NCI-H1436 treated with DMSO at 0.1 percent for 48 hours (cell line): Measurements from ENCODE around the gene THSD7B.
"Not testable (repeated sequence)": the region's sequence is repeated elsewhere in the genome, so short reads cannot be mapped to it uniquely, and the experiment has no call there.

Source experiments
- DNase-seq: peaks from one replicate; lab custom pipeline; 2025; lab: John Stamatoyannopoulos, UW

The THSD7B gene

DNA sequence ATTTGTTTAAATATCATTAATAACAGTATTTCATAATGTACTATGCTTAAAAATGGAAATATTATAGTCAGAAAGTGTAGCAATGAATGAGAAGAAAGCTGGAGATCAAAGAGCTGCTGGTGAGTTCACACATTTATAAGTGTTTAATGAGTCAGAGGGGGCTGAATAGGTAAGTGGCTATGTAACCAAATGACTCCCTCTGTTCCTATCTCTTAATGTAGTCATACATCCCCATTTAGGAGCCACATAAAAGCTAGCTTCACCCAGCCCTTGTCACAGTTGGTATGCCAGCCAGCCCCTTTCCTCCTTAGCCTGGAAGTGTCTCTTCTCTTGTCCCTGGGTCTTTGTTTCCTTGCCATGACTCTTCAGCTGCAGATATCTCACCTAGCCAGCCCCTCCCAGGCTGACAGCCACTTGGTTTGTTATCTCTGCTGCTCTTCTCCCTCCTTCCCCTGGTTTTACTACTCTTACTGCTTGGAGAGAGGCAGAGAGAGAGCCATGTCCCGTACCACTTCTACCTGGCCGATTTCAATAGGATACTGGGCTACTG lies 760.4 kb downstream of the THSD7B start:
- DNase-seq = no peak

DNA sequence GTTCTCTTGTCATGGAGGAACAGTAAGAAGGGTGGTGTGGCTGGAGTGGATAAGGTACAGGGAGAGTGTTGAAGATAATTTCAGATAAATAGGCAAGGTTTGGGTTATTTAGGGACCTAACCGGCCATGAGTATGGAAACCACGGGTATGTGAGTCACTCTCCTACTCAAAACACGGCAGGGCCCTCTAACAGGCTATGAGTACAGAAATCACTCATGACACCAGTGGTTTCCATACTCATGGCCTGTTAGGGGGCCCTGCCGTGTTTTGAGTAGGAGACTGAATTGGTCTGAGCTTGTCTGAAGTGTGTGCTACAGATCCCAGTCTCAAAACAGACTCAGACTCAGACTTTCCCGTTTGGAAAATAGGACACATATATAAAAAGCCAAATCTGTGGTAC lies 770.6 kb downstream of the THSD7B start:
- no peak for DNase-seq

DNA sequence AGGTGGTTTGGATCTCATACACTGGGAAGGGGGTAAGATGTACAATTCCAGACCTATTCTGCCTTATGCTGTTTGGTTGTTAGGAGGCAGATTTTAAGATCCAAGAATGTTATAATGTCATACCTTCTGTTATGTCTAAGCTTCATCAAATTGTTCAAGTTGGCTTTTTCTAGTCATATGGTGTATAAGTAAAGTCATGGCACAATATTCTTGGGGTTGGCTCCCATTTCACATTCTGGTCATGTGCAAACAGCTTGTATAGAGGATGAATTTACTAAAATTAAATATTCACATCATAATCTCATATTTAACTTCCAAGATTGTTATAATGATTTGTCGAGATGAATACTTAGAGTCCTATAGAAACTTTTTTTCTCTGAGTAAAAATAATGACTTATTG lies 774.0 kb downstream of the THSD7B start:
- DNase-seq = no peak

DNA sequence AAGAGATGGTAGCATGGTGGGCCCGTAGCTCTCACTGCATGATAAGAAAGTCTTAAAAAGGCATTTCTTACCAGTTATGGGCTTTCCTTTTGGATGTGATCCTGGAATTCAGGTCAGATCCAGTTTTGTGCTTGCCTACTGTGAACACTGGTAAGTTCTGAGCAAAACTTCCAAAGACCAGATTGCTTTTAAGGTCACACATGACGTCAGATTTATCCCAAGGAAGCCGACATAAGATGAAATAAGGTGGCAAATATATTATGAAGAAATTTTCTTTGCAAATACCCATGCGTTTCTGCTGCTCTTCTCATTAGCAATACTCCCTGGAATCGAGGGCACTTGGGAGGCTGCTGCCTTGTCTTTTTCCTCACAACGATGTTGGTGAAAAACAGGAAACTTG lies 782.5 kb downstream of the THSD7B start:
- DNase-seq = no peak

DNA sequence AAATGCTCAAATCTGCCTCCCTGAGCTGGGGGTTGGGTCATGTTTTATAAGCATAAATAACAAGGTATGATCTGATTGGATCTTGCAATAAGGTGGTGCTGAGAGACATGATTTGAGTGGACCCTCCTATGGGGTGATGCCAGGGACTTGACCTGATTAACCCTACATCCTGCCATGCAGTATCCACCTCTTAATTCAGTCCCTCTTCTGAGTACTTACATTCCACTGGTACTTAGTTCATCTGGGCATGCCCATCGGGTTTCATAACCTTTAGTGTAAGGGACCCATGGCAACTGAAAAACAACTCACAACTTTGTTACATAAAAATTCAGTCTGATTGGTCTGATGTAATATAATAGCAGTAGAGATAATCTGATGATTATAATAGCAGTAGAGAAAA lies 801.0 kb downstream of the THSD7B start:
- no peak for DNase-seq

DNA sequence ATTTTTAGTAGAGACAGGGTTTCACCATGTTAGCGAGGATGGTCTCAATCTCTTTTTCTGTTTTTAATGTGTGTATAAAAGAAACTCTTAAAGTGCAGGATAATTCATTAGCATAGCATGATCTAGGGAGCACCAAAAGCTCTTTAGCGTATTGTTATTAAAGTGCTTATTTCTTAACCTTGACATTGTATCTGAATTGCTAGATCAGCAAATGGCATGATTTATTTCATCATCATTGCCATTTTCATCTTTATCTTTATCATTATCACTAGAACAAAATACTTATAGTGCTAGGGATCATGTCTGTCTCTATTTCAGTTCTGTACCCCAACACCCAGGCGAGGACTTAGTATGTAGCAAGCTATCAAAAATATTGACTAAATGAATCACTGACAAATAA lies 805.1 kb downstream of the THSD7B start:
- DNase-seq = no peak

DNA sequence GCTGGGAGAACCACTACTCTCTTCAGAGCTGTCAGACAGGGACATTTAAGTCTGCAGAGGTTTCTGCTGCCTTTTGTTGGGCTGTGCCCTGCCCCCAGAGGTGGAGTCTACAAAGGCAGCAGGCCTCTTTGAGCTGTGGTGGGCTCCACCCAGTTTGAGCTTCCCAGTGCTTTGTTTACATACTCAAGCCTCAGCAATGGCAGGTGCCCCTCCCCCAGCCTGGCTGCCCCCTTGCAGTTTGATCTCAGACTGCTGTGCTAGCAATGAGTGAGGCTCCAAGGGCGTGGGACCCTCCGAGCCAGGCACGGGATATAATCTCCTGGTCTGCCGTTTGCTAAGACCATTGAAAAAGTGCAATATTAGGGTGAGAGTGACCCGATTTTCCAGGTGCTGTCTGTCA lies 822.5 kb downstream of the THSD7B start:
- not testable (repeated sequence) for DNase-seq

DNA sequence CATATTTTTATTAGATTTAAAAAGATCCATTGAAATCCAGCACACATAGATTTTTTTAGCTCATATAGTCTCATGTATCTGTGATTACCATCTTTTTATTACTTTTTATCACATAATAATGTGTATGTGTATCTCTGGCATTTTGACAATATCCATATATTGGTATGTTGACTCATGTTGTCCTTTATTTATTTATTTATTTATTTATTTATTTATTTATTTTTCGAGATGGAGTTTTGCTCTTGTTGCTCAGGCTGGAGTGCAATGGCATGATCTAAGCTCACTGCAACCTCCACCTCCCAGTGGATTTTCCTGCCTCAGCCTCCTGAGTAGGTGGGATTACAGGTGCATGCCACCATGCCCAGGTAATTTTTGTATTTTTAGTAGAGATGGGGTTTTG lies 823.2 kb downstream of the THSD7B start:
- DNase-seq = not testable (repeated sequence)

DNA sequence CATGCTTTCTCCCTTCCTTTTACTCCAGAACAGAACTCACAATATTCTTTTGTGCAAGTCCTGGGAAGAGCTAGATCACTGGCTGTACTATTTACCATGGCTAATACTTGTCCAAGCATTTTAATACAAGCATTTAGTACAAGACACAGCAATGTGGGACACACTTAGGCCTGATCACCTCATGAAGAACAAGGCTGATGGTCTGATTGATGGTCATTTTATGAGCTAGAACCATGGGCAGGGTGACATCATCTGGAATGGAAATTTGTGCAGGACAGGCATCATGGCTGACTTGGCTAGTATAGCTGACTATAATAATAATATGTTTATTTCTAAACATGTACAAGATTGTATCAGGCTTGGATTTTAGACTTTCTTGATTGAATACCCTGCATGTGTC lies 824.8 kb downstream of the THSD7B start:
- no peak for DNase-seq

DNA sequence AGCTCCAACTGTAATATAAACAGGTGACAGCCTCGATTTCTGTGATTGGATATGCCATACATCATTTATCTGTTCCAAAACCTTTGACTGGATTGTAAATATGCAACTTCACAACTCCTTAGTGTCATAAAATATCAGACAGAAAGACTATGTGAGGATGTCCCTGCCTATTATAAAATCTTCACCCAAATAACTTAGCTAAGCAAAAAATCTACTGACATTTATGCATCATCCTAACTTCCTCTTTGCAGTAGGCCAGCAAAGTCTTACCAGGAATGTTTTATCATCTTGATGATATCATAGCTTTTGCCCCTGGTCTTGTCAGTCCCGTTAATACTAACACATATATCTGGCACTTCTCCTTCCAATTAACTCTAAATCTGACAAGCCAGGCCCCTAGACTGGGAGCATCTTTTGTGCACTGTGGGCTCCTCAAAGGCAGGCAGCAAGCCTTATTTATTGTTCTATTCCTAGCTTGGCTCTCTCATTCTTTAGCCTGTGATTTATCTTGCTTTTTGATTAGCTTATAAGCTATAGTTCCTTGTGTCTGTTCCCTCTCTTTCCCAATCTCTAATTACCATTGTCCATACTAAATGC lies 842.5 kb downstream of the THSD7B start:
- DNase-seq = no peak

DNA sequence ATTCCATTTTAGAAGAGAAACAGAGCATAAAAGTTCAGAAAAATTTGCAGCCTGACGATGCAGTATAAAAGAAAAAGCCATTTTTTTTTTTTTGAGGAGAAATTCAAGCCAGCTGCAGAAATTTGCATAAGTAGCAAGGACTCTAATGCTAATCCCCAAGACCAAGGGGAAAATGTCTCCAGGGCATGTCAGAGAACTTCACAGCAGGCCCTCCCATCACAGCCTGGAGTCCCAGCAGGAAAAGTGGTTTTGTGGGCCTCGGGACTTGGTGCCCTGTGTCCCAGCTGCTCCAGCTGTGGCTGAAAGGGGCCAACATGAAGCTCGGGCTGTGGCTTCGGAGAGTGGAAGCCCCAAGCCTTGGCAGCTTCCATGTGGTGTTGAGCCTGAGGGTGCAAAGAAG lies 873.6 kb downstream of the THSD7B start:
- no peak for DNase-seq

DNA sequence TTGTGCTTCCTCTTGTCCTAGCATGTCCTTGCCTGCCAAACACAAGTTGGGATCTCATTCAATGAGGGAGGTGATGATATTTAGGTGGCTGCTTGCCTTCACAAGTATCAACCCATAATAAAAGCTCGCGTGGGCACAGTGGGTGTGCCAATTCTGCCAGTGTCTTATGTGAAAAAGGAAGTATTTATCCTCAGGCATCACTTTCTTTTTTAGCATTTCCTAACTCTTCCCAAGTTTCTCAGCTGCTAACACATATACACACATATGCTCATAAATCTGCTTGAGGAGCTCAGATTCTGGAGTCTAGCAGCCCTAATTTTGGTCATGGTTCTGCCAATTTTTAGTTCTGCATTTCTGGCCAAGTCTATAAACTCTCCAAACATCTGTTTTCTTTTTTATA lies 879.4 kb downstream of the THSD7B start:
- DNase-seq = no peak

DNA sequence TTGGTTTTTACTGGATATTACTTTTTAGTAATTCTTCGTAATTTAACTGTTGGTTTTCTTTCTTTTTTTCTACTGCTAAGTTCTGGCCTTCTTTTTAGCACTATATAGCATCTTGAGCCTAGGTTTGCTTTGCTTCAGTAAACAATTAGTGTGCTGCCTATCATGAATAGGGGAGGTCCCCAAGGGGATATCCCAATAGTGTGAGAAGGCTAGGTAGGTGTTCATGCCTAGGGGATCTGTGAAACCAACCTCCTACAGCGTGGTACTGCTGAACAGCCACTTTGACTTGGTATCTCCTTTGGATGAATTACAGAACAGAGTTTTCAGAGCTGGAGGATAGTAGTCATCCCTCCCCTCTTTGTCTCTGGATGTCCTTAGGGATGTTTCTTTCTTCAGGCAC lies 888.7 kb downstream of the THSD7B start:
- no peak for DNase-seq

DNA sequence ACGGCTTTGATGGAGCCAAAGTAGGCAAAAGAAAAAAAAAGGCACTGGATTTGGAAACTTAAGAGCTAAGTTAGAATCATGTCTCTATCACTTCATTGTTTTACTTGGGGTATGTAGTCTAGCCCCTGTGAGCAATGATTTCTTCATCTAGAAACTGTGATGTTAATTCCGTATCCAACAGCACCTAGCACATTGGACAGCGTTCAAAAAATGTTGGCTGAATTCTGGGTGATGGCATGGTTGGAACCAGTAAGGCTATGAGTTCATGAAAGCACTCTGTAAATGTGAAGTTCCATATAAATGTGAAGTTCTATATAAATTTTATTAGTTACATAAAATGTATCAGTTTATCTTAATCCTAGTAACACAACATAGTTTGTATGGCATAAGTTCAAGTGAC lies 890.5 kb downstream of the THSD7B start:
- no peak for DNase-seq

DNA sequence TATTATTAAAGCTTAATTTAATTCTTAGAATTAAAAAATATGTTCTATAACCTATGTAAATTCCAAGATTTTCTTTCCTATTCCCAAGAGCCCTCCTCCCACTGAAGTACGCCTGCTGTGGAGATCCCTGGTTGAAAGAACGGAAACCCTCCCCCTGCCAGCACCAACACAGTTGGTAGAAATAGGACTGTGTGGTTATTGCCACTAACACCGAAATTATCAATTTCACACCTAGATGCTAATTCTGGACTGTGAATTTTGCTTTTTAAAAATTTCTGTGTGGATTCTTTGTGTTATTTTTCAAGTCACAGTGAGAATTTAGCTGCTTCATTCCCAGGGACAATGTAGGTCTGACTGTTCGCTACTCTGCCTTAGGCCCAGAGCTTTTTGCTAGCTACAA lies 893.1 kb downstream of the THSD7B start:
- no peak for DNase-seq

DNA sequence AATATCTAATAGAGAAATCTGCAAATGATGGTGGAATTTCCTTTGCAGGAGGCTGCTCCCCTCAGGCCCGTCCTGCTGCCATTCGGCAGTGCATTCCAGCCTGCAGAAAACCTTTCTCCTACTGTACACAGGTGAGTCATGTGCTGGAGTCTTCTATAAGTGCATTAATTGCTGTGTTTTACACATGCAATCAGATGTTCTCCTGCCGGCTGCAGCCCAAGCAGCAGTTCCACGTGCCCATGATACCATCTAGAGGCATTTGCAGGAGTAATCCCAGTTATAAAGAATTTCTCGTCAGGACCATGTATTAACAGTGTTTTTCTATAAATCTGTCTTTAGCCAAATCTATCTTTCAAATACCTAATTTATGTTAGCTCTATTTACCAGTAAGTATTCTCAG lies 894.3 kb downstream of the THSD7B start:
- no peak for DNase-seq

DNA sequence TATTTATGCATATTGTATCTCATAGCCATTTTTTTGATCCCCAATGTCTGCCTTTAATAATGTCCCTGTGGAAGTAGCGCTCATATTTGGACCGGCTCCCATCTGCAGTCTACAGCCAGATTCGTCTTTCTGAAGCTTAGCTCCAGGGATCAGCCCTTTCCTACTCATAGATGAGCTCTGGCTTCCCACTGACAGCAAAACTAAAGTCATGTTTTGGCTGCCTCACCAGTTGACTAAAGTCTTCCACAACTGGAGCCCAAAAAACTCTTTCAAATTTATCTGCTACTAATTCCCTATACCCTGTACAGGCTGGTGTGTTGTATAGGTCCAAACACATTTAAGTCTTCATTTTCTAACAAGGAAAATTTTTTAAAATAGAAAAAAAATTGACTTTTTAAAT lies 904.8 kb downstream of the THSD7B start:
- DNase-seq = no peak

DNA sequence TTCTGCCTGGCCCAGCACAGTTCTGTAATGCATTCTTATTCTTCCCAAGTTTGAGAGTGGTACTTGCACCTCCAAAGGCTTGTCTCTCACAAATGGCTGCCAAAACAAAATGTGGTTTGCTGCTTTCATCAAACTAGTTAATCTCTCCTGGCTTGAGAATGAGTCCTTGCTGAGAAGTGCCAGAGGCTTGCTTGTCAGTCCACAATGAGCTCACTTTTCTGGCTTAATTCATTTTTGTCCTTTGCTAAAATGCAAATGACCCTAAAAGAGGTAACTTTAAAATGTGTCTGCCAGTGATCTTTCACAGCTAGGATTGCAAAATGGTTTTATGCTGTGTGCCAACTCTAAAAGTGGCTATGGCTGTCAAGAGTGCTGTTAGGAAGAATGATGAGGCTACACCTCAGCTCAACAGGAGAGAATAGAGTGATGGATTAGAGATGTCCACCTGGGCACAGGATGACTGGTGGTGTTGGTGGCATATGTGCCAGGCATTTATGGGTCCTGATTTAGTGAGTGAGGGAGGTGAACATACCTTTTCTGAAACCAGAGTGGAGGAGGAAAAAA lies 907.7 kb downstream of the THSD7B start:
- DNase-seq = no peak

DNA sequence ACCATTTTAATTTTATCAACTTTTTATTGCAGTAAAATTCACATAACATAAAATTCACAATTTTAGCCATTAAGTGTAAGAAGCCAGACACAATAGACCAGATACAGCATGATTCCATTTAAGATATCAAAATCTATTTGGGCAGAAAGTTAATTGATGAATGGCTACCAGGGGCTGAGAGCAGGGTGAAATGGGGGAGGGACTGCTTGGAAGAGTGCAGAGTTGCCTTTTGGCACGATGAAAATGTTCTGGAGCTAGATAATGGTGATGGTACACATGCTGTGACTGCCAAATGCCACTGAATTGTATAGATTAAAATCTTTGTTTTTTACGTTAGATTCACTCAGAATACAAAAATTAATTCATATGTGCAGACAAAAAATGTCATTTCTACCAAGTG lies 909.6 kb downstream of the THSD7B start:
- no peak for DNase-seq

DNA sequence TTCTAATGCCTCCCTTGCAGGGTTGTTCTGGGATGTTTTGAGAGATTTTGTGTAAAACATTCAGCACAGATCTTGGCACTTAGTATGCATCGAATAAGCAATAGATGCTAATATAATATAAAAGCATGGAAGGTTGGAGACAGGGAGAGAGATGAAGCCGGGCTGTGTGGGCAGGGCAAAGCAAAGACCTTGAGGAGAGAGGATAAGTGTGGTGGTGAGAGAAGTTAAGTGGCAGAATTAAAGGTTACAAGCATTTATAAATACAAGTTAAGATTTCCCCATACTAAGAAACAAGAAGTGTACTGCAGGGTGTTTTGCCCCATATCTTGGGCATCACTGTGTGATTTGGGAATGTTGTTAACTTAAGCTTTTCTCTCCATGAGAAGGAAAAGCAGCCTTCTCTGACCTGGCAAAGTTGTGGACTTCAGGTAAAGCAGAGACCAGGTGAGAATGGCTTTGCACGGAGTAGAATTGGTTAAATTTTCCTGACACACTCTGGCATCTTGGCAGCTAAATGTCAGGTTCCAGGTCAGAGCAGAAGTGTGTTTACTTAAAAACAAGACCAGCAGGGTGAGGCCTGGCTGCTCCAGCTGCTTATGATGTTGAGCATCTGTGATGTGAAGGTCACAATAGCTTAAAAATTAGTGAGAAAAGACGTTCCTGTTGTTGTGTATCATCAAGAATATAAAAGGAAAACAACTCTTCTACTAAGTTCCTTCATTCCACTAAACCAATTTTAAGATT lies 910.4 kb downstream of the THSD7B start:
- DNase-seq = no peak

DNA sequence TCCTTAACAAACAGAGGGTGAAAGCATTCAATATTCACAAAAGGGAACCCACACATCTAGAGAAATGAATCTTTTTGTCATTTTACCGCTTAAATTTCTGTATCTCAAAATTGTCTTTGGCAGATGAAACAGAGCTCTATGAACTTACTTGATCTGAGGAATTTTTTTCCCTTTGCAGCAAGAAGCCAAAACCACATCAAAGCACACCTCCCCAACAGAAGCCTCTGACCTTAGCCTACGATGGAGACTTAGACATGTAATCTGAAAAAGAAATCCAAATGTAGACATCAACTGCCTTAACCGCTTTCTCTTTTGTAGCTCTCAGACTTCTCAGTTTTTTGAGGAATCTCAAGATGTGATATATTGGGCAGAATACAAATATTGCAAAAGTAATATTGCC lies 911.0 kb downstream of the THSD7B start:
- DNase-seq = no peak

DNA sequence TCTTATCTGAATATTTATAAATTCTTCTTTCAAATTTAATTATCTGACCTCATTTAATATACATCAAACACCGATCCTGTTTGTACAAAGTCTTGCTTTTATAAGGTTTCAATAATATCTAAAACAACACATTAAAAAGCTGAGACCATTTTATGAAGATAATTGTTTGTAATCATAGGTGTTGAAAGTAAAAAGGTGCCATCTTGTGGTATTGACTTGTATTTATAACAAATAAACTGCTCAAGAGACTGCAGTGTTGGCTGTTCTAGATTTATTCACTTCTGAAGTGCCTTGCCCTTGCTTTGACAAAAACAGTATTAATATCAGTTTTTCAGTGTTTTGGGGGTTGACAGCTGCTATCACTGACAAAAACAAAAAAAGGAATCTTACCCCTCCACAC lies 912.1 kb downstream of the THSD7B start:
- DNase-seq = no peak

DNA sequence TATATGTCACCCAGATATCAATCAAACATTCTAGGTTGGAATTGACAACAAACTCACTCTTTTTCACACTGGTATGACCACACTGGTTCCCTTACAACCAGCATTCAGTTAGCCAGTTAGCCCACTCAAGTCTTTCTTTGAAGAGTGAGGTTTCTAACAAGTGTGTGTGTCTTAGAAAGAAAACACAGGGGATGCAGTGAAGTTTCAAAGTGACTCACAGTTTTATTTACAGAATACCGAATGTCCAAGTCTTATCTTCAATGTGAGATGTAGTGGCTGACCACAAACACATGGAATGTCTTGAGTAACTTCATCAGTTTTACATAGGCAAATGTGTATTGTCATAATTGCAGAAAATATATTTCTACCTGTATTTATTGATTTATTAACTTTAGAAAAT lies 924.2 kb downstream of the THSD7B start:
- no peak for DNase-seq

DNA sequence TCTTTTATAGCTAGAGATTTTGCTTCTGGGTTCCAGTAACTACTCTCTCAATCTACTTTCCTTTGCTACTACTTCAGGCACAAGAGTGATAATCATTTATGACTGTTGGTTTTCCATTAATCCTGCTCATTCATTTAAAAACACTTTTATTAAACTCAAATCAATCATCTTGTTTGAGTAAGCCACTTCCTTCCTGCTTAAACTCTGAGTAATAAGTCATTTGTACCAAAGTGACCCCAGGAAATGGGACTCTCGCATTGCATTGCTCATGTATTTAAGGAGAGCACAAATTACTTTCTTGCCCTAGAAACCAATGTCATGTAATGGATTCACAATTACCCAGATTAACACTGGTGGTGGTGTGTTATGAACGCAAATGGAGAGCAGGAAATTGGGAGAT lies 928.2 kb downstream of the THSD7B start:
- no peak for DNase-seq
